NCI-H460 (cell line): ENCODE results near the gene USP10. TPM values are rescaled to one million over a fixed set of nuclear protein-coding genes. Genes with fewer than 3 reads are reported as not detected.

Experiments used
- DNase-seq: peaks from one replicate; pipeline ENCODE4 v3.0.0-alpha.2; 2016; ENCODE audit warnings: low read depth; ENCODE audit errors: extremely low read depth
- polyA plus RNA-seq: library from polyadenylated mRNA; depleted of rRNA; stranded (reverse); fragments of >200 nt; gene quantifications from 2 replicates; pipeline ENCODE4 v1.2.3, GENCODE V29; 2014; cell fraction: nucleus; rRNA removed
- total RNA-seq: library from RNA; depleted of rRNA; stranded (reverse); fragments of >200 nt; shearing (Covaris generic); gene quantifications from 2 replicates; pipeline ENCODE4 v1.2.3, GENCODE V29; 2014; rRNA removed

The USP10 gene, protein sequence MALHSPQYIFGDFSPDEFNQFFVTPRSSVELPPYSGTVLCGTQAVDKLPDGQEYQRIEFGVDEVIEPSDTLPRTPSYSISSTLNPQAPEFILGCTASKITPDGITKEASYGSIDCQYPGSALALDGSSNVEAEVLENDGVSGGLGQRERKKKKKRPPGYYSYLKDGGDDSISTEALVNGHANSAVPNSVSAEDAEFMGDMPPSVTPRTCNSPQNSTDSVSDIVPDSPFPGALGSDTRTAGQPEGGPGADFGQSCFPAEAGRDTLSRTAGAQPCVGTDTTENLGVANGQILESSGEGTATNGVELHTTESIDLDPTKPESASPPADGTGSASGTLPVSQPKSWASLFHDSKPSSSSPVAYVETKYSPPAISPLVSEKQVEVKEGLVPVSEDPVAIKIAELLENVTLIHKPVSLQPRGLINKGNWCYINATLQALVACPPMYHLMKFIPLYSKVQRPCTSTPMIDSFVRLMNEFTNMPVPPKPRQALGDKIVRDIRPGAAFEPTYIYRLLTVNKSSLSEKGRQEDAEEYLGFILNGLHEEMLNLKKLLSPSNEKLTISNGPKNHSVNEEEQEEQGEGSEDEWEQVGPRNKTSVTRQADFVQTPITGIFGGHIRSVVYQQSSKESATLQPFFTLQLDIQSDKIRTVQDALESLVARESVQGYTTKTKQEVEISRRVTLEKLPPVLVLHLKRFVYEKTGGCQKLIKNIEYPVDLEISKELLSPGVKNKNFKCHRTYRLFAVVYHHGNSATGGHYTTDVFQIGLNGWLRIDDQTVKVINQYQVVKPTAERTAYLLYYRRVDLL
- total RNA-seq = 63.9 and 67.2 TPM in 2 replicates
- 56.4 and 56.9 TPM in 2 replicates for polyA plus RNA-seq

DNA sequence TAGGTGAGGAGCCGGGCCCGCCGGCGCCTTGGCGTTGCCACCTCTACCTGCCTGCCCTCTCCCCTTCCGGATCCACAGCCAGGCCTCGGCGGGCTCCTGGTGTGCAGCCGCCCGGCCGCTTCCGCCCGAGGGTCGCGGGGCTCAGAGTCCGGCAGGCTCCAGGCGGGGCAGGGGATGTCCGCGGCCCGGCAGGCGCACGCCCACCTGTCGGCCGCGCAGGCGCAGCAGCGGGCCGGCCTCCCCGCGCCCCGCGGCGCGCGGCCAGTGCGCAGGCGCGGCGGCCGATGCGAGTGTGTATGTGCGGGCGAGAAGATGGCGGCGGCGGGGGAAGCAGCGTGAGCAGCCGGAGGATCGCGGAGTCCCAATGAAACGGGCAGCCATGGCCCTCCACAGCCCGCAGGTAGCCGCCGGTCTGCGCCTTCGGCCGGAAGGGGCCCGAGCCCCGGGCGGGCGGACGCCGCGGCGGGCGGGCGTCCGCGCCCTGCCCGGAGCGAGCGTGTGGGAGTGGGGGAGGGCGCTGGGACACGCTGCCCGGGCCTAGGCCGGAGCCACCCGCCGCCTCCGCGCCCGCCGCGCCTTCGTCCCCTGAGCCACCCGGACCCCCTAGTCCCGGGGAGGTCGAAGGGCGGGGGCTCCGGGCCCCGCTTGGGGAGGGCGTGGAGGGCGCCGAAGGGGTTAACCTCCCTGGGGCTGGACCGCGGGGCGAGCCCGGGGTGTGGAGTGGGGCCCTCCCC lies at the start of gene USP10:
Gene USP10, plus strand, starts transcription at position 289 of the 734 bp plus-strand sequence. Its CDS starts 91 bp downstream, at position 380.
- peak; percentile 69 for DNase-seq

DNA sequence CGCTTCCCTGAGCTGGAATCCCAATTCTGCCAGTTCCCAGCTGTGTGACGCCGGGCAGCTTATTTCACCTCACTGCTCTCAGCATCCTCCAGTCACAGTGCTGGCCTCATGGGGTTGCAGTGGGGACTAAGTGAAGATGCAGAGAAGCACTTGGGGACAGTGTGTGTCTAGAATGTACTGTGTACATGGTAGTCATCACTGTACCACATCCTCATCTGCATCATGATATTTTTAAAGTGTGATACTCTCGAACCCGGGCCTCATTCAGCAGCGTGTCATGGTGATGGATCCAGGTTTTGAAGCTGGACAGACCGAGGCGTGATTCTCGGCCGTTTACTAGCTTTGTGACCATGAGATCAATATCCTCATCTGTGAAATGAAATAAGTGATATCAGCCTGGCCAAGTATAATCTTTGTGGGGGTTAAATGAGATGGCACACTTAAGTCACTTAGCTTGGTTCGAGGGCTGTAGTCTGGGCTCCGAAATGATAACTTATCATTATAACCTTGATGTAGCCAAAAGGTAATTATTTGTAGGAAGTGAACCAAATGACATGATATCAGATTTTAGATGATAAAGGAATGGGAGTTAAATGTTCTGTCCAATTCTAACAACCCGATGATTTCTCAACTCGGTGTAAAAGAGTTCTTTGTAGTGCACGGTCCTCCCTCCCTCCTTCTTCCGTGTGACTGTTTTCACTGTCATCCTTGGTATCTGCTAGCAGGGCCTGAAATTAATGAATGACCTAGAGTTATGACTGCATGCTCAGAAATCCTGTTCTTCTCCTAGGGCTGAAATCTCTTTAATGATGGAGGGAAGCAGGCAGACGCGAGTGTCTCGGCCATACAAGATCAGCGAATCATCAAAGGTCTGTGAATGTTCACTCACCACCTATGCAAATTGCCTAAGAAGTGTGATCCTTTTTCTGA lies 49.5 kb upstream of the USP10 start:
- DNase-seq = no peak

DNA sequence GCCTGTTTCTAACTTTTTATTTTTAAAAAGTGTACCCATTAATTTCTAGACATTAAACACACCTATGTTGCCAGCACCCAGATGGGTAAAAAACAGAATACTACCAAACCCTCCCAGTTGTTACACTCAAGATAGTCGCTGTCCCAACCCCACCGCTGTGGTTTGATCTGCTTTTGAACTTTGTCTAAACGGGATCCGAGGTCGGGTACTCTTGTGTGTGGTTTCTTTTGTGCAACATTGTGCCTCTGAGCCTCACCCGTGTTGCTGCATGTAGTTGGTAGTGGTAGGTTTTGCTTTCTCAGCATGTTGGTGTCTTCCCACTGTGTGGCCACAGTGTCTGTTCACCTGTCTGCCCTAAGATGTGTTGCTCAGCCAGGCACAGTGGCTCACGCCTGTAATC lies 47.2 kb upstream of the USP10 start:
- DNase-seq = no peak

DNA sequence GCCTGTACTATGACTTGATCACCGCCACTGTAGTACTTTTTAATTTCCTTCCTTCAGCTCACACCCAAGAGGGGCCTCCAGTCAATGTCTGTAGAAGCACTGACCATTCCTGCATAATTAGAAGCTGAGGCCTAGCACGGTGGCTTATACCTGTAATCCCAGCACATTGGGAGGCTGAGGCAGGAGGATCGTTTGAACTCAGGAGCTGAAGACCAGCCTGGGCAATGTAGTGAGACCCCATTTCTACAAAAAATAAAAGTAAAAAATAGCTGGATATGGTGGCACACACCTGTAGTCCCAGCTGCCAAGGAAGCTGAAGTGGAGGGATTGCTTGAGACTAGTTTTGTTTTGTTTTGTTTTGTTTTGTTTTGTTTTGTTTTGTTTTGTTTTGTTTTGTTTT lies 45.6 kb upstream of the USP10 start:
- DNase-seq = no peak

DNA sequence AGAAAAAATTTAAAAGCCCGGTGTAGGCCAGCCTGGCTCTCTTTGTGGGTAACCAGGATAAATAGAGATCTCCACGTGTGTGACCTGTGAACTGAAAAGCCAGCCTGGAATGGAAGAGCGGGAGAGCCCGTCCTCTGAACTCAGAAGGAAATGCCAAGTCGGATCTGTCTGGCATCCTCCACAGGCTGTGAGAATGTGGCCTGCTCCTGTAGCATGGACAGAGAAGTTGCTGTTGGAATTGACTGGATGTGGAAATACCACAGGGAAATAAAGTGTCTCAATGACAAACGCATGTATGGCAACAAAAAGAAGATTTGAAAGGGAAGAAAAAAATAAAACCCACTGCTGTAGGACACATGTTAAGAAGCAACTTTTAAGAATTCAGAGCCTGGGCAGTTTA lies 44.8 kb upstream of the USP10 start:
- no peak for DNase-seq

DNA sequence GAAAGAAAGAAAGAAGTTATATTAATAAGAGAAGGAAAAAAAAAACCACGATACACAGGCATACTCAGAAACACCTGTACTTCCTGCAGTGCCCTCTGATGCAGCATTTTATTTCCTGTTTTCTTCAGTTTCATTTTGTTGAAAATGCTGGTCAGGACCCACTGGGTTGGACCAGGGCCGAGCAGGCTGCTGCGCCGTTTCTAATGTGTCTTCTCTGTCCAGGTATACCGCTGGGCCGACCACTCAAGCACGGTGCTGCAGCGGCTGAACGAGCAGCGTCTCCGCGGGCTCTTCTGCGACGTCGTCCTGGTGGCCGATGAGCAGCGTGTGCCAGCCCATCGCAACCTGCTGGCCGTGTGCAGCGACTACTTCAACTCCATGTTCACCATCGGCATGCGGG lies 43.2 kb upstream of the USP10 start:
- no peak for DNase-seq

DNA sequence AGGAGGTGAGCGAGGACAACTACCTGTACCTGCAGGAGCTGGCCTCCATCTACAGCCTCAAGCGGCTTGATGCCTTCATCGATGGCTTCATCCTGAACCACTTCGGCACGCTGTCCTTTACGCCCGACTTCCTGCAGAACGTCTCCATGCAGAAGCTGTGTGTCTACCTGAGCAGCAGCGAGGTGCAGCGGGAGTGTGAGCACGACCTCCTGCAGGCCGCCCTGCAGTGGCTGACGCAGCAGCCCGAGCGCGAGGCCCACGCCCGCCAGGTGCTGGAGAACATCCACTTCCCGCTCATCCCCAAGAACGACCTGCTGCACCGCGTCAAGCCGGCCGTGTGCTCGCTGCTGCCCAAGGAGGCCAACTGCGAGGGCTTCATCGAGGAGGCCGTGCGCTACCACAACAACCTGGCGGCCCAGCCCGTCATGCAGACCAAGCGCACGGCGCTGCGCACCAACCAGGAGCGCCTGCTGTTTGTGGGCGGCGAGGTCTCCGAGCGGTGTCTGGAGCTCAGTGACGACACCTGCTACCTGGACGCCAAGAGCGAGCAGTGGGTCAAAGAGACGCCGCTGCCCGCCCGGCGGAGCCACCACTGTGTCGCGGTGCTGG lies 42.5 kb upstream of the USP10 start:
- DNase-seq = no peak

DNA sequence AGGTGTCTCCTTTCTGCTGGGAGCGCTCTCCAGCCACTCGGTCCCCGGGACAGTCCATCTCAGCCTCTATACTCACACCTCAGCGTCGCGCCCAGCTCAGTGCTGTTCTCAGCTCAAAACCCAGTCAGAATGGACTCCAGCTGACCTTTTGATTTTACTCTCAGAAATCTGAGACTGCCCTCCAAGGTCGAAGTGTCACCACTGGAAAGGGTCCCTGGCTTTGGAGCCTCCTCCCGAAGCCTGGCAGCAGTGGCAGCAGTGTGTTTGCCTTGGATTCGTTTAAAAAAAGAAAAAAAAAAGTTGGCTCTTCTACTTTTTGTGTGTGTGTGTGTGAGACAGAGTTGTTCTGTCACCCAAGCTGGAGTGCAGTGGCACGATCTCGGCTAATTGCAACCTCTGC lies 41.1 kb upstream of the USP10 start:
- no peak for DNase-seq

DNA sequence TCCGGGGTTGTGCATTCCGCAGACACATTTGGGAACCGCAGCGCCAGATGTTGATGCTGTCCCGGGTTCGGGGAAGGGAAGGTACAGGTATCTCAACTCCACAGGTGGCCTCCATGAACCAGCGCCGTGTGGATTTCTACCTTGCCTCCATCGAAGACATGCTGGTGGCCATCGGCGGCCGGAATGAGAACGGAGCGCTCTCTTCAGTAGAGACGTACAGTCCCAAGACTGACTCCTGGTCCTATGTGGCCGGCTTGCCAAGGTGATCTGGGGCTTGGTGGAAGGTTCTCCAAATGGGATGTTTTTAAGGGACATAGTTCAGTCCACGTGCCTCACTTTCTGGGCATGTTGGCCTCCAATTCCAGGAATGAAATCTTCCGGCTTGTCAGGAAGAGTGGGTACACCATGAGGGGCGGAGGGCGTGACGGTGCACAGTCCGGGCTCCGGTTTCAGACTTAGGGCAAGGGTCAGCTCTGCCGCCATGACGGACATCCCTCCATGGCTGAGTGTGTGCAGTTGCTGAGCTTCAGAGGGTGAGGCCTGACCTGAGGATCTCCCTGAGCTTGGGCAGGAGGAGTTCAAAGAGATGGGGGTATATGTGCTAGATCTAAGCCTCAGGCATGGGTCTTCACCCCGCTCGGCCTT lies 40.0 kb upstream of the USP10 start:
- no peak for DNase-seq

DNA sequence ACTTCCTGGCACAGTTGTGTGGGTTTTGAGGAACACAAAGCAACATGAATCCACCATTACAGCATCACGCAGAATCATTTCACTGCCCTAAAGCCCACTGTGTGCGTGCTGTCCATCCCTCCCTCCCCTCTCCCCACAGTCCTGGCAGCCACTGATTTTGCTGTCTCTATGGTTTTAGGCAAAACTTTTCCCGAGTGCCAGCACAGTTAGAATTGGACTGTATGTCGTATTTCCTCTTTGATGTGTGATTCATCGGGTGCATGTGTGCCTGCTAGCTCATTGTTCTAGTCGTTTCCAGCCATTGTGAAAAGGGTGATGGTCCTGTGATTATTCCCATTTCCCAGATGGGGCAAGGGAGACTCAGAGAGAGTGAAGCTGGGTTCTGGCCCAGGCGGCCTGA lies 38.8 kb upstream of the USP10 start:
- no peak for DNase-seq

DNA sequence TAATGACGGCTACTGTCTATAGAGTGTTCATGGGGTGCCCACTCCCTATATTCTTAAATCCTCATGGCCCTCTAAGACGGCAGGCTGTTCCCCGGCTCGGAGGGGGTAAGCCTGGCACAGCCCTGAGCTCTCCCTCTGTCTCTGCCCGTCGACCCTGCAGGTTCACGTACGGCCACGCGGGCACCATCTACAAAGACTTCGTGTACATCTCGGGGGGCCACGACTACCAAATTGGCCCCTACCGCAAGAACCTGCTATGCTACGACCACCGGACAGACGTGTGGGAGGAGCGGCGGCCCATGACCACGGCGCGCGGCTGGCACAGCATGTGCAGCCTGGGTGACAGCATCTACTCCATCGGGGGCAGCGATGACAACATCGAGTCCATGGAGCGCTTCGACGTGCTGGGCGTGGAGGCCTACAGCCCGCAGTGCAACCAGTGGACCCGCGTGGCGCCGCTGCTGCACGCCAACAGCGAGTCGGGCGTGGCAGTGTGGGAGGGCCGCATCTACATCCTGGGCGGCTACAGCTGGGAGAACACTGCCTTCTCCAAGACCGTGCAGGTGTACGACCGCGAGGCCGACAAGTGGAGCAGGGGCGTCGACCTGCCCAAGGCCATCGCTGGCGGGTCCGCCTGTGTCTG lies 38.3 kb upstream of the USP10 start:
- no peak for DNase-seq

DNA sequence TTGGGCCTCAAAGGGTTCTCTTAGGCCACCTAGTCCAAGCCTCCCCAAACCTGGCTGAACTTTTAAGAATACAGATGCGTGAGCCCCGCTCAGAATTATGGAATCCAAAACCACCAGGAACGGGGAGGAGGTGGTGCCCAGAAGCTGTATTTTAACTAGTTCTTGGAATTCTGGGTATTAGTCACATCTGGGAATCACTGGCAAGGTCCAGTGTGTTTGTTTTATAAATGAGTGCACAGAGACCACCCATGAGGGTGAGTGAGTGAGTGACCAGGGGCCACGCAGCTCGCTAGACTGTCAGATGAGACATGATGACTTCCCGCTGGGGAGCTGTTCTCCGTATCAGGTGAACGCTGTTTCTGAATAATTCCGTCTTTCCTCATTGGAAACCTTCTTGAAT lies 37.3 kb upstream of the USP10 start:
- no peak for DNase-seq

DNA sequence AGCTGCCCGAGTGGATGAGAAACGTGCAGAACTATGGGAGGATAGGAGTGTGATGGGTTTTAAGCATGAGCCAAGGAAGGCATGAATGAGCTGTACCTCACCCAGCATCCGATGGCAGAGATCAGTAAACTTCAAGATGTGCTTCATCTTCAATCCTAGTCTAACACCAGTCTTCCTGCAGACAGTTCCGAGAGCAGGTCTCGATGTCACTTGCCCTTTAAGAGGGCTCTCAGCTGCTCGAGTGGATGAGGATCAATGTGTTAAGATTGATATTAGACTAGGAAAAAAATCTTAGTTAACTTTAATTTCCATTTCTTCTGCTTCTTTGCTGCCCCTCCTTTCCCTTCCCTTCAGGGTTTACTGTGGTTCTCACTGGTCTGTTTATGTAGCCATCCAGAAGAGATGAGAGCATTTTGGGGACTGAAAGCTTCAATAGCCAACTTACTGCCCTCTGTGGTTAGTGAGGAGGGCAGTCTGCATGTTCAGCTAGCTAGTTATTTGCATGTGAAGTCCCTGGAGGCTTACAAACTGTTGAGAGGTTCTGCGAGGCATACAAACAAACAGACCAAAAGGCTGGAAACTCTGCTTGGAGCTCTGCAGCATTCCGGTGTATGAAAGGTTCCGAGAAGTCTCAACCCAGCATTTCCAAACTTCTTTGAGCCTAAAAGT lies 36.2 kb upstream of the USP10 start:
- no peak for DNase-seq

DNA sequence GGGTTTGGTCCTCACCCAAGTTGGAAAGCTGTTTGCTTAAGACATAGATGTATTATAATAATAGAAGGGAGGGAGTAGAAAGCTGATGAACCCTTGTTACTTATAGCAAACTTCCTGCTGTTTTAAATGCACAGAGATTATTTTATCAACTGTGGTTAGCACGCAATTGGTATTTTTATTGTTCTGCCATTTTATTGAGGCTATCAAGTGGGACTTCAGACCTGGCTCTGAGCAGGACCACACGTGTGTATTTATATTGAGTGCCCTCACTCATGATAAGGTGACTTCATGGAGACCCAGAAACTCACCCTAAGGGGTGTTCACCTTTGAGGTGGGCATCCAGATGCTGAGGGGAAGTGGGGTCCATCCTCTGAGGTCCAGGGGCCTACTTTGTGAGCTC lies 34.4 kb upstream of the USP10 start:
- DNase-seq = no peak

DNA sequence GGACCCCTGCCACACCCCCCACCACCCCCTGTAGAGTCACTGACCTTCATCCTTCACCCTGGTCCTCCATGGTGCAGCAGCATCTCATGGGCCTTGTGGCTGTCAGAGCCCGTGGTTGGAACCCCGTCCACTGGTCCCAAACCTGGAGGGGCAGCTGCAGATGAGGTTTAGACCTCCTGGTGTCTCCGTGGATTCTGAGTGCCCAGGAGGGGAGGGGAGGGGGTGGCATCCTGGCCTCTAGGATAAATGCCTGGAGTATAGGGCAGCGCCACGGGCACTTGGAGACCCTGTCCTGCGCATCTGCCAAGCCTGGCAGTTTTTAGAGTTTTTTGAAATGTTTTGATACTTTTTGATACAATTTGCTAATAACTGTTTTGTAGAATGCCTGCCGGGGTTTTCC lies 34.0 kb upstream of the USP10 start:
- DNase-seq = no peak

DNA sequence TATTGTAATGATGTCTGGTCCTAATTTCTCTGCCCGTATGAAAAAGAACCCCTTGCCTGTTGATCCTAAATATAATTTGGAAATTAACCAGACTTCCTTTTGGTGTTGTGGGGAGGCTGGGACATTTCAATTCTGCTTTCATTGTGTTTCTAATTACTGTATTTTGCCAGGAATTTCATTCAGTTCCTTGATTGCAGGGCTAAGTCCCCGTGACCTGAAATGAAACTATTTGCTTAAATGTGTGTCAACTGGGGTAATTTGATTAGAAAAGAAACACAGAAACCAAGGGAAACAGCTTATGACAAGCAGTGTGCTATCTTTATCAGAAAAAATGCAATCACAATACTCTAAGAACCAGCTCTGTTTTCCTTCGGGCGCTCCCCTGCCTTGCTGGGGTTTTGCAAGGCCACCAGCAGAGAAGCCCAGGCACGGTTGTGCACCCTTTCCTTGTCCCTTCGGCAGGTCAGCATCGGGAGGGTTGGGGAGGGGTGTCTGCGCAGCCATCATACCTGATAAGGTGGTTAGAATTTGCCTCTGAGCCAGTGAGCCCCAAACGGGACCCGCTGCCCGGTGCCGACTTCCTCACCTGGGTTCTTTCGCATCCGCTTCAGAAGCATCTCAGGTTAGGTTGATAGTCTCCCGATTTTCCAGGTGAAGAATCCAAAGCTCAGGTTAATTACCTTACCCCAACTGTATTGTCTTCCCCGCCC lies 32.0 kb upstream of the USP10 start:
- no peak for DNase-seq

DNA sequence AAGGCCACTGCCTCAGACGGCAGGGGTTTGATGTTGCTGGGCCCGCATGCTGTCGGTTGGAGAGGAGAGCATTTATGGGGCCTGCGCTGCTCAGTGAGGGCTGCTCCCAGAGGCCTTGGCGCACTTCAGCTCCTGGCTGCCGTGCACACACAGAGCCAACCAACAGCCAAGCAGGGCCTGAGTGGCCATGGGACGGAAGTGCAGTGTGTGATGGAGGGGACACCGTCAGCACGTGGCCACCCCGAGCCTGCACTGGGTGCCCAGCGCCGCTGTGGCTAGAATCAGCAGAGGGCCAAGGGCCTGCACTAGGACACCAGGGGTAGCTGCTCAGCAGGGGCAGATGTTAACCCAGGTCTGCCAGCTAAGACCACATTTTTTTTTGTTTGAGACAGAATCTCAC lies 29.7 kb upstream of the USP10 start:
- no peak for DNase-seq
